SK-N-SH (cell line): ENCODE results near the gene NUCB1. TPM values are rescaled to one million over a fixed set of nuclear protein-coding genes. Genes with fewer than 3 reads are reported as not detected.

Experiments used
- CTCF ChIA-PET: fragments of 300-600, 350-600 bp; formaldehyde crosslinking; extraction: SDS; loops from one replicate; lab custom pipeline; 2021; lab: Yijun Ruan, JAX
- POLR2A ChIA-PET: fragments of 350-600 bp; sonication (Branson Sonifier 250); formaldehyde crosslinking; extraction: SDS; loops from one replicate; lab custom pipeline; 2020; ENCODE audit warnings: antibody characterized with exemption, inconsistent platforms; lab: Yijun Ruan, JAX
- DNase-seq: peaks from one replicate; pipeline ENCODE4 v3.0.0; 2012
- H2AFZ ChIP-seq: fragments of 200-600 bp; sonication (generic); 2 replicates; pipeline ENCODE4 v1.8.1; 2016; ENCODE audit warnings: antibody characterized with exemption, mild to moderate bottlenecking, low read depth
- H3F3A ChIP-seq: fragments of 200-600 bp; sonication (generic); replicated peaks from 2 replicates; pipeline ENCODE3; 2016; ENCODE audit warnings: antibody characterized with exemption, mild to moderate bottlenecking; ENCODE audit not compliant: insufficient read depth
- H3K27ac ChIP-seq, 2 experiments: fragments of 200-500 bp in 1 of 2; fragments of 200-600 bp in 1 of 2; sonication (Bioruptor generic) in 1 of 2; sonication (generic), shearing (Covaris generic) in 1 of 2; 2 replicates each; pipeline versions ENCODE4 v1.5.1 to v1.6.1; 2014 to 2016; ENCODE audit warnings: low read depth in 2 of 2, inconsistent platforms in 1 of 2, low read length in 1 of 2, mild to moderate bottlenecking in 1 of 2, mixed read lengths in 1 of 2
- H3K27me3 ChIP-seq: fragments of 200-600 bp; sonication (generic), shearing (Covaris generic); 2 replicates; pipeline ENCODE4 v1.6.1; 2016; ENCODE audit warnings: mixed run types; ENCODE audit not compliant: insufficient read depth
- H3K36me3 ChIP-seq, 2 experiments: fragments of 200-500 bp in 1 of 2; fragments of 200-600 bp in 1 of 2; sonication (Bioruptor generic) in 1 of 2; sonication (generic) in 1 of 2; replicated peaks in 1 of 2; 2 replicates each; pipeline versions ENCODE3 to v1.5.1; 2014 to 2016; ENCODE audit warnings: low read length in 1 of 2, mild to moderate bottlenecking in 1 of 2; ENCODE audit not compliant: insufficient read depth in 2 of 2, control insufficient read depth in 1 of 2
- H3K4me1 ChIP-seq, 2 experiments: fragments of 200-500 bp in 1 of 2; fragments of 200-600 bp in 1 of 2; sonication (Bioruptor generic) in 1 of 2; sonication (generic), shearing (Covaris generic) in 1 of 2; 2 replicates each; pipeline versions ENCODE4 v1.5.1 to v1.6.1; 2014 to 2016; ENCODE audit warnings: low read depth in 1 of 2, low read length in 1 of 2, mixed run types in 1 of 2; ENCODE audit not compliant: insufficient read depth in 2 of 2, control insufficient read depth in 1 of 2
- H3K4me2 ChIP-seq: fragments of 200-600 bp; sonication (generic), shearing (Covaris generic); 2 replicates; pipeline ENCODE4 v1.6.1; 2017; ENCODE audit warnings: mixed run types
- H3K4me3 ChIP-seq, 2 experiments: fragments of 200-500 bp in 1 of 2; fragments of 200-600 bp in 1 of 2; sonication (Bioruptor generic) in 1 of 2; sonication (generic), shearing (Covaris generic) in 1 of 2; 2 replicates each; pipeline versions ENCODE4 v1.5.1 to v1.8.1; 2014 to 2016; ENCODE audit warnings: low read depth in 2 of 2, inconsistent platforms in 1 of 2, low read length in 1 of 2, mild to moderate bottlenecking in 1 of 2, mixed read lengths in 1 of 2, moderate library complexity in 1 of 2
- H3K79me2 ChIP-seq: fragments of 200-600 bp; sonication (generic); 2 replicates; pipeline ENCODE4 v1.8.1; 2017; ENCODE audit warnings: mild to moderate bottlenecking; ENCODE audit not compliant: insufficient read depth
- H3K9ac ChIP-seq: fragments of 200-600 bp; sonication (generic); 2 replicates; pipeline ENCODE4 v1.6.1; 2017; ENCODE audit warnings: mixed run types
- H3K9me2 ChIP-seq: fragments of 200-600 bp; sonication (generic); 2 replicates; pipeline ENCODE4 v1.6.1; 2017; ENCODE audit warnings: mixed run types
- H3K9me3 ChIP-seq: fragments of 200-600 bp; sonication (generic); 2 replicates; pipeline ENCODE4 v1.6.1; 2017; ENCODE audit warnings: mixed run types, mild to moderate bottlenecking, moderate library complexity
- H4K20me1 ChIP-seq: fragments of 200-600 bp; sonication (generic); 2 replicates; pipeline ENCODE4 v1.6.1; 2017; ENCODE audit warnings: mild to moderate bottlenecking, mixed run types; ENCODE audit not compliant: insufficient read depth
- ELF1 ChIP-seq: IDR thresholded peaks from 2 replicates; pipeline ENCODE4 v1.4.0; 2012
- FOSL2 ChIP-seq: IDR thresholded peaks from 2 replicates; pipeline ENCODE4 v1.4.0; 2012; ENCODE audit warnings: low read depth, mild to moderate bottlenecking, moderate library complexity, borderline replicate concordance
- FOXM1 ChIP-seq: IDR thresholded peaks from 2 replicates; pipeline ENCODE4 v1.4.0; 2012; ENCODE audit warnings: low read depth, mild to moderate bottlenecking
- JUND ChIP-seq: IDR thresholded peaks from 2 replicates; pipeline ENCODE4 v1.4.0; 2012
- MXI1 ChIP-seq: IDR thresholded peaks from 2 replicates; pipeline ENCODE4 v1.6.1; 2012; ENCODE audit warnings: mild to moderate bottlenecking, low read depth, low read length, improper control_type of control experiment
- NFIC ChIP-seq: IDR thresholded peaks from 2 replicates; pipeline ENCODE4 v1.4.0; 2012; ENCODE audit warnings: borderline replicate concordance
- RAD21 ChIP-seq: IDR thresholded peaks from 2 replicates; pipeline ENCODE4 v1.6.1; 2012; ENCODE audit warnings: mild to moderate bottlenecking, low read length
- SIN3A ChIP-seq: IDR thresholded peaks from 2 replicates; pipeline ENCODE4 v1.6.1; 2012; ENCODE audit warnings: low read depth, mild to moderate bottlenecking, low read length, moderate library complexity, borderline replicate concordance
- TEAD4 ChIP-seq: IDR thresholded peaks from 2 replicates; pipeline ENCODE4 v1.4.0; 2012; ENCODE audit warnings: mild to moderate bottlenecking, borderline replicate concordance; ENCODE audit not compliant: insufficient read depth
- YY1 ChIP-seq: IDR thresholded peaks from 2 replicates; pipeline ENCODE4 v1.4.0; 2012; ENCODE audit warnings: low read depth, mild to moderate bottlenecking
- WGBS: methylation state at CpG from one replicate; pipeline ENCODE4 v1.1.6; 2017; ENCODE audit warnings: low lambda C conversion rate; 5-methylcytosine and 5-hydroxymethylcytosine counted together
- polyA plus RNA-seq, 3 experiments: library from polyadenylated mRNA; depleted of rRNA; stranded (reverse); fragments of >200 nt; gene quantifications; 2 replicates each; pipeline ENCODE4 v1.2.3, GENCODE V29; 2012
- TF ChIP-seq, protein P1 (sequence below): IDR thresholded peaks from 2 replicates; pipeline ENCODE4 v1.4.0; 2012; ENCODE audit warnings: low read depth, borderline replicate concordance
- TF ChIP-seq, protein P2 (sequence below): fragments of 150-350 bp; IDR thresholded peaks from 2 replicates; pipeline ENCODE4 v1.6.1; 2017; ENCODE audit warnings: antibody characterized with exemption, low read length, low read depth, borderline replicate concordance
- TF ChIP-seq, protein P3 (sequence below): IDR thresholded peaks from 2 replicates; pipeline ENCODE4 v1.6.1; 2012; ENCODE audit warnings: mild to moderate bottlenecking, low read depth, low read length, moderate library complexity
- TF ChIP-seq, protein P4 (sequence below): fragments of 150-350 bp; IDR thresholded peaks from 2 replicates; pipeline ENCODE4 v1.6.1; 2016; ENCODE audit warnings: mild to moderate bottlenecking, low read depth, low read length

NUCB1 gene
- polyA plus RNA-seq, 1 of the 3 experiments (the other 2 are of a cell fraction): 397 TPM

DNA sequence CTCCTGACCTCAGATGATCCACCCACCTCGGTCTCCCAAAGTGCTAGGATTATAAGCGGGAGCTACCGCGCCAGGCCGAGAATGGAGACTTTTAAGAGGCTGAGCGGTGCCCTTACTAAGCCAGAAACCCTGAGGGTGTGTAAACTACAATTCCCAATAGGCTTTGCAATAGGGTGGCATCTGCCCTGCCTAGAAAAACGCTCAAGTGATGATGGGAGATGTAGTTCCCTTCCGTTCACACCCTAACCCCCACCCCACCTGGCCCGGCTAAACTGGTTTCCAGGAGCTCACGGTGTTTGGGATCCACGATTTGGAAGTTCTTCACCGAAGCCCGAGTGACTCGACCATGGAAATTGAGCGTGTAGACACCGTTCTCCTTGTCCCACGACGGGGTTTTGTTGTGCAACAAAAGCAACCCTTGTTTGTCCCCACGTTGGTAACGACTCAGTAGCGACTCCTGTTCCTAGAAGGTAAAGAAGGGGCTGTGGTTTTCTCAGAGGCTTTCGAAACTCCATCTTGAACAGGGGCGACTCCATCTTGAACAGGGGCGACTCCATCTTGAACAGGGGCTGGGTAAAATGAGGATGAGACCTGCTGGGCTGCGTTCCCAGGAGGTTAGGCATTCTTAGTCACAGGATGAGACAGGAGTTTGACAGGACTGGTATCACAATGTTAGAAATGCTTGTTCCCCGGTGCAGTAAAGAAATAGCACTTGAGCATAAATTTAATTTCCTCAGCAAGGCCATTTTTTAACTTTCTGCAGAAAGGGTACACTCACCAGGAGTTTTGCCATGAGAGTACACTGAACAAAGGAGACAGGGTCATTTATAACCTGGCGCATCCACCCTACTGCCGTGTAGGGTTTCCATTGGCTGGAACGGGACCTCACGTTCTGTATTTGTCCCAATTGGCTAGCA lies 18.1 kb upstream of the NUCB1 start:
- H3K27me3 ChIP-seq: no peaks in the 10 kb centered on the region
- H3K9ac ChIP-seq: no peak overlapping the region
- no peak overlapping the region for H3K4me3 ChIP-seq
- CTCF ChIA-PET: interaction anchor here (1.0 kb wide), 1 partner anchor 39 kb away, joined by 3 read pairs; no protein-coding TSS in a partner anchor
- H3F3A ChIP-seq: peaks cover 39% of the 10 kb centered on the region
- H3K4me2 ChIP-seq: no peak overlapping the region
- TF ChIP-seq FOSL2 (no peak), NFIC (no peak), MXI1 (no peak), JUND (no peak), YY1 (no peak)
- TF ChIP-seq, protein P1, sequence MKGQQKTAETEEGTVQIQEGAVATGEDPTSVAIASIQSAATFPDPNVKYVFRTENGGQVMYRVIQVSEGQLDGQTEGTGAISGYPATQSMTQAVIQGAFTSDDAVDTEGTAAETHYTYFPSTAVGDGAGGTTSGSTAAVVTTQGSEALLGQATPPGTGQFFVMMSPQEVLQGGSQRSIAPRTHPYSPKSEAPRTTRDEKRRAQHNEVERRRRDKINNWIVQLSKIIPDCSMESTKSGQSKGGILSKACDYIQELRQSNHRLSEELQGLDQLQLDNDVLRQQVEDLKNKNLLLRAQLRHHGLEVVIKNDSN: no peak
- TF ChIP-seq, protein P2, sequence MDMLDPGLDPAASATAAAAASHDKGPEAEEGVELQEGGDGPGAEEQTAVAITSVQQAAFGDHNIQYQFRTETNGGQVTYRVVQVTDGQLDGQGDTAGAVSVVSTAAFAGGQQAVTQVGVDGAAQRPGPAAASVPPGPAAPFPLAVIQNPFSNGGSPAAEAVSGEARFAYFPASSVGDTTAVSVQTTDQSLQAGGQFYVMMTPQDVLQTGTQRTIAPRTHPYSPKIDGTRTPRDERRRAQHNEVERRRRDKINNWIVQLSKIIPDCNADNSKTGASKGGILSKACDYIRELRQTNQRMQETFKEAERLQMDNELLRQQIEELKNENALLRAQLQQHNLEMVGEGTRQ: no peak
- TF ChIP-seq, protein P3, sequence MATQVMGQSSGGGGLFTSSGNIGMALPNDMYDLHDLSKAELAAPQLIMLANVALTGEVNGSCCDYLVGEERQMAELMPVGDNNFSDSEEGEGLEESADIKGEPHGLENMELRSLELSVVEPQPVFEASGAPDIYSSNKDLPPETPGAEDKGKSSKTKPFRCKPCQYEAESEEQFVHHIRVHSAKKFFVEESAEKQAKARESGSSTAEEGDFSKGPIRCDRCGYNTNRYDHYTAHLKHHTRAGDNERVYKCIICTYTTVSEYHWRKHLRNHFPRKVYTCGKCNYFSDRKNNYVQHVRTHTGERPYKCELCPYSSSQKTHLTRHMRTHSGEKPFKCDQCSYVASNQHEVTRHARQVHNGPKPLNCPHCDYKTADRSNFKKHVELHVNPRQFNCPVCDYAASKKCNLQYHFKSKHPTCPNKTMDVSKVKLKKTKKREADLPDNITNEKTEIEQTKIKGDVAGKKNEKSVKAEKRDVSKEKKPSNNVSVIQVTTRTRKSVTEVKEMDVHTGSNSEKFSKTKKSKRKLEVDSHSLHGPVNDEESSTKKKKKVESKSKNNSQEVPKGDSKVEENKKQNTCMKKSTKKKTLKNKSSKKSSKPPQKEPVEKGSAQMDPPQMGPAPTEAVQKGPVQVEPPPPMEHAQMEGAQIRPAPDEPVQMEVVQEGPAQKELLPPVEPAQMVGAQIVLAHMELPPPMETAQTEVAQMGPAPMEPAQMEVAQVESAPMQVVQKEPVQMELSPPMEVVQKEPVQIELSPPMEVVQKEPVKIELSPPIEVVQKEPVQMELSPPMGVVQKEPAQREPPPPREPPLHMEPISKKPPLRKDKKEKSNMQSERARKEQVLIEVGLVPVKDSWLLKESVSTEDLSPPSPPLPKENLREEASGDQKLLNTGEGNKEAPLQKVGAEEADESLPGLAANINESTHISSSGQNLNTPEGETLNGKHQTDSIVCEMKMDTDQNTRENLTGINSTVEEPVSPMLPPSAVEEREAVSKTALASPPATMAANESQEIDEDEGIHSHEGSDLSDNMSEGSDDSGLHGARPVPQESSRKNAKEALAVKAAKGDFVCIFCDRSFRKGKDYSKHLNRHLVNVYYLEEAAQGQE: no peak
- 88% methylated on average over 30 of the region's 30 CpGs for WGBS
- no peak overlapping the region for H2AFZ ChIP-seq
- POLR2A ChIA-PET: interaction anchor here (1.7 kb wide), 1 partner anchor 10 kb away, joined by 9 read pairs; the partner anchor contains the start of gene PPP1R15A
- H3K9me3 ChIP-seq: no peaks in the 10 kb centered on the region
- H3K9me2 ChIP-seq: no peaks in the 10 kb centered on the region
- no peaks in the 10 kb centered on the region; a peak in 1 of 4 replicates for H3K4me1 ChIP-seq
- H4K20me1 ChIP-seq: peaks cover 20% of the 10 kb centered on the region
- no peak overlapping the region for H3K27ac ChIP-seq
- H3K79me2 ChIP-seq: peaks cover 23% of the 10 kb centered on the region
- DNase-seq: no peak
- H3K36me3 ChIP-seq: peaks cover 0 to 42% of the 10 kb centered on the region in 2 experiments

DNA sequence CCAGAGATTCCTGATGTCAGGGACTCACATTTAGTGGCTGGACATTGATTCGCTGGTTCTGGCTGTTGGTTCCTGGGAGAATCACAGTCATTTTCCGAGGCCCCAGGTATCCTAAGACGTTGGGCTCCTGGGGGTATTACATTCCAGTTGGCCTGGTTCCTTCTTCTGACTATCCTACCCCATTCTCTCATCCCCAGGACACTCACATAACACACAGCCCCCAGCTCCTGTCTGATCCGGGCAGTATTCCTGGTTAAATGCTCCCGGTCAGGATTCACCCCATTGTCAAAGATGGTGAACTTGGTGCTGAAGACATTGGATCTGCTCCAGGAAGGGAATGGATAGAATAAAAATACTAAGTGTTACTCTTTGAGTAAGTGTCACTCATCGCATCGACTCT lies 16.4 kb upstream of the NUCB1 start:
- no peak for DNase-seq
- Histone ChIP-seq H3K9ac (no peak overlapping the region), H3K27me3 (no peaks in the 10 kb centered on the region), H3K4me3 (no peak overlapping the region), H3K9me3 (no peaks in the 10 kb centered on the region), H4K20me1 (peaks cover 3% of the 10 kb centered on the region), H3K4me2 (no peak overlapping the region), H3F3A (peaks cover 27% of the 10 kb centered on the region), H3K36me3 (peaks cover 0 to 25% of the 10 kb centered on the region in 2 experiments), H3K9me2 (no peaks in the 10 kb centered on the region), H2AFZ (no peak overlapping the region), H3K79me2 (peaks cover 6% of the 10 kb centered on the region; the same call in 1 of the 2 replicates), H3K27ac (no peak overlapping the region), H3K4me1 (no peaks in the 10 kb centered on the region; a peak in 1 of 4 replicates)
- POLR2A ChIA-PET: no interaction called here
- CTCF ChIA-PET: no interaction called here
- 91% methylated on average over 7 of the region's 7 CpGs for WGBS
- TF ChIP-seq TEAD4 (no peak), FOXM1 (no peak), ELF1 (no peak), FOSL2 (no peak), RAD21 (no peak), SIN3A (no peak)
- TF ChIP-seq, protein P4, sequence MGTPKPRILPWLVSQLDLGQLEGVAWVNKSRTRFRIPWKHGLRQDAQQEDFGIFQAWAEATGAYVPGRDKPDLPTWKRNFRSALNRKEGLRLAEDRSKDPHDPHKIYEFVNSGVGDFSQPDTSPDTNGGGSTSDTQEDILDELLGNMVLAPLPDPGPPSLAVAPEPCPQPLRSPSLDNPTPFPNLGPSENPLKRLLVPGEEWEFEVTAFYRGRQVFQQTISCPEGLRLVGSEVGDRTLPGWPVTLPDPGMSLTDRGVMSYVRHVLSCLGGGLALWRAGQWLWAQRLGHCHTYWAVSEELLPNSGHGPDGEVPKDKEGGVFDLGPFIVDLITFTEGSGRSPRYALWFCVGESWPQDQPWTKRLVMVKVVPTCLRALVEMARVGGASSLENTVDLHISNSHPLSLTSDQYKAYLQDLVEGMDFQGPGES: no peak
- TF ChIP-seq, protein P3: no peak
